Activated CD4-positive, alpha-beta memory T cell treated with anti-CD3 and anti-CD28 coated beads, Interleukin-2, amount 10 ng/mL, durations not matched to agents 7 days and 5 days (primary cell): ENCODE data around the gene SESN3. TPM values are rescaled to one million over a fixed set of nuclear protein-coding genes. Genes with fewer than 3 reads are reported as not detected.
"Not testable (repeated sequence)": the region's sequence is repeated elsewhere in the genome, so short reads cannot be mapped to it uniquely, and the experiment has no call there.

Source experiments
- CTCF ChIA-PET: fragments of 350-600 bp; sonication (Branson Sonifier 250); formaldehyde crosslinking; loops from one replicate; lab custom pipeline; 2021; ENCODE audit warnings: antibody characterized with exemption, inconsistent platforms; lab: Charles Lee
- POLR2A ChIA-PET: fragments of 350-600 bp; sonication (Branson Sonifier 250); formaldehyde crosslinking; loops from one replicate; lab custom pipeline; 2021; ENCODE audit warnings: antibody characterized with exemption; lab: Charles Lee
- DNase-seq: peaks from one replicate; pipeline ENCODE4 v3.0.0-alpha.2; 2020
- H3K27ac Mint-ChIP-seq: one replicate; pipeline ENCODE4 v1.8.0; 2021; ENCODE audit warnings: mild to moderate bottlenecking, mixed read lengths
- H3K27me3 Mint-ChIP-seq: one replicate; pipeline ENCODE4 v1.8.0; 2021; ENCODE audit warnings: mixed read lengths
- H3K36me3 Mint-ChIP-seq: one replicate; pipeline ENCODE4 v1.8.0; 2021; ENCODE audit warnings: low read depth, mixed read lengths
- H3K4me1 Mint-ChIP-seq: one replicate; pipeline ENCODE4 v1.8.0; 2021; ENCODE audit warnings: mixed read lengths
- H3K4me3 Mint-ChIP-seq: one replicate; pipeline ENCODE4 v1.8.0; 2021; ENCODE audit warnings: mild to moderate bottlenecking, mixed read lengths
- H3K9me3 Mint-ChIP-seq: one replicate; pipeline ENCODE4 v1.8.0; 2021; ENCODE audit warnings: mixed read lengths
- total RNA-seq, 2 experiments: library from RNA; stranded (reverse); gene quantifications; one replicate each; pipeline ENCODE4 v1.2.3, GENCODE V29; 2021

The SESN3 gene
- total RNA-seq, 2 experiments from 2014 or later = 23.2 to 24.6 TPM

DNA sequence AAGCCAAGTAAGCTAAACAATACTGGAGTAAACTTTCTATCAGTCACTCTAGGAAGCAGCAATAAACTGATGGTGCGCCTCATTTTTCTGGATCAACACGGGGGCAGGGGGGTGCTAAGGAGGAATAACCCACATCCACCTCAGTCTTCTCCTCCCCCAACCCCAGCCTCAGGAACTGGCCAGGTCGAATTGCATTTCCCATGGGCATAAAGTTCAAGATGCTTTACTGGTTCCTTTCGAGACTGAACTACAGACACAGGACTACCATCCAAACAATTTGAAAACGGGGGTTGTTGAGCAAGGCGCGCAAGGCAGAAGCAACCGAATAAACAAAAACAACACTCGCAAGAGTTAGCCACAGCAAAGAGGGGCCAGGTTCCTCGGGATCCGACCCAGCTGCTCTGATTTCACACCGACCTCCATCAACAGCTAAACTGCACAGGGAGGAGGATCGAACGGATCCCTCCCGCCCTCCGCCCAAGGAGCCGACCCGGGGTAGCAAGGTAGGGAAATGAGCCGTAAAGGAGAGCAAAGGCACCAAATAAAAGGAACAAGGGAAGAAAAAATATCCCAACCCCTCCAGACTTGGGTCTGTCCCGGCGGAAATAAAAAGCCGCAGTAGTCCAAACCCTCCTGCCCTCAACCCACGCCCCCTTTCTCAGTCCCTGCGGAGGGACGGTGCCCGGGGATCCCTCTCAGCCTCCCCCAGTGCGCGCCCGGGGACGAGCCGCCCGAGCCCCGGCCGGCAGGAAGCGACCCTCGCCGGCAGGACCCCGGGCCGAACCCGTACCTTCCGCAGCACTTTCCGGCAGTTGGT is 801 bp downstream of the SESN3 start:
- DNase-seq = peak; percentile 43
- Mint-ChIP-seq H3K4me1 (peaks cover 41% of the 10 kb centered on the region), H3K27me3 (peaks cover 12% of the 10 kb centered on the region), H3K27ac (peak overlapping the region; percentile 79), H3K4me3 (no peak overlapping the region), H3K9me3 (peaks cover 2% of the 10 kb centered on the region), H3K36me3 (peaks cover 3% of the 10 kb centered on the region)
- ChIA-PET CTCF (interaction anchor here (0.7 to 3.8 kb wide), 15 partner anchors 11 to 916 kb away, joined by 3 to 23 read pairs (median 6); partner anchors contain the start of genes CWC15, FAM76B, KDM4D and SRSF8), POLR2A (interaction anchor here (0.7 to 4.8 kb wide), 25 partner anchors 11 to 1159 kb away, joined by 3 to 75 read pairs (median 7); partner anchors contain the start of genes CCDC82, CEP57, CWC15 and ENDOD1)

DNA sequence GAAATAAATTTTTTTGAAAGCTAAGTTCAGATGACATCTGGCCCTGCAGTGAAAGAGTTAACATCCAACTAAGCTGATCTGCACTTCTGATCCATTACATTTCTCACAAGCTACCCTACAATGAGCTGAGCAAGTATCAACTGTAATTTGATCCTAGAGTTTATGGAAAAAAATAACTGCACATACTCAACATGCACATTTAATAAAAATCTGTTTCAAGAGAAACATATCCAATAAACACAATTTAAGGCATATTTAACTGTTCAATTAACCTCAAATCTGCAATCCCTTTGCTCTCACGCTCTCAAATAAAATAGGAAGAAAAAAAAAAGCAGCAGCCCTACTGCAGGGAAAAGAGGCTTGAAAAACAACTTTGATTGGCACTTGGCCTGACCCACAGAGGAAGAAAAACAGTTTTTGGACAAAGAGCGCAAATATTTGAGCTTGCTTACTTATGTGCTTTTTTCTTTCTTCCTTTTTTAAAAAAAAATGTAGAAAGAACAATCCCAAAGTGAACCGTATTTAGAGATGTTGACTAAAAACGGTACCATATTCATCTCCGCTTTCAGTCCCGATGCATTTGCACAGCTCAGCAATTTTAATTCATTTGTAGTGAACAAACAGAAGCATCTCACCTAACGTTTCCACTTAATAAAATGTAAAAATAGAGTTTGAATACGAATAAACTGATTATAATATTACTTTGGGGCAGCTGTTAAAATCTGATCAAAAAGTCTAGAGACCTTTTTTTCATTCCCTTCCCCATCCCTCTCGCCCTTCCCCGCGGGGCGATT is 1.6 kb downstream of the SESN3 start:
- ChIA-PET CTCF (interaction anchor here (0.7 to 3.8 kb wide), 10 partner anchors 10 to 917 kb away, joined by 3 to 23 read pairs (median 4); partner anchors contain the start of gene SRSF8), POLR2A (interaction anchor here (0.7 to 4.8 kb wide), 15 partner anchors 25 to 1160 kb away, joined by 3 to 75 read pairs (median 5); partner anchors contain the start of genes CCDC82, CEP57, CWC15 and FAM76B)
- Mint-ChIP-seq H3K4me3 (no peak overlapping the region), H3K9me3 (peaks cover 8% of the 10 kb centered on the region), H3K27me3 (peaks cover 10% of the 10 kb centered on the region), H3K27ac (peak overlapping the region; percentile 79), H3K4me1 (peaks cover 41% of the 10 kb centered on the region), H3K36me3 (peaks cover 7% of the 10 kb centered on the region)
- no peak for DNase-seq

DNA sequence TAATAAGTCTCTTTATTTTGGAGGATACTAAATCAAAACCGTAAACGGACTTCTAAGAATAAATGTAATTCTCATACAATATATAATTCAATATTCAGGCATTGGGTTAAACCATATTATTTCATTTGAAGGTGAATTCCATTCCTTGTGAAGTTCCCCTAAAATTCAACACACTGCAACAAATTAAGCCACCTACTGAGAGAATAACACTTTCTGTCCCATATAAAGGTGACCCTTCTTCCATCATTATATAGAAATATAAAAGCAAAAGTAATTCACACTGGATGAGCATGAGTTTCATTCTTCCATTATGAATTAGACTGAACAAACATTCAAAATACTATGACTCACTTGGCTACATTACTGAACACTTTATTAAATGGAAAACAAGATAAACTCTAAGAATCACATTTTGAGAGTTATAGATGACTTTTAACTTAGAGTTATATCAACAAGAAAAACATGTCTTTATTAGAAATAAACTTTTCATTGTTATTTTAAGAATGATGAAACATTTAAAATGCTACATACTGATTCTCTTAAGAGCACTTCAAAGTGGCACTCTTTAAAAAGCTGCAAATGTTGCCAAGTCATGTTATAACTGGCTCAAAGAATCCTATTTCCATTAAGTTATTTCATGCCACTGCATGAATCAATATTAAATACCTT is 2.8 kb downstream of the SESN3 start:
- CTCF ChIA-PET = interaction anchor here (2.4 kb wide), 1 partner anchor 477 kb away, joined by 8 read pairs; no protein-coding TSS in a partner anchor
- Mint-ChIP-seq H3K4me3 (no peak overlapping the region), H3K27ac (no peak overlapping the region), H3K9me3 (peaks cover 8% of the 10 kb centered on the region), H3K36me3 (peaks cover 11% of the 10 kb centered on the region), H3K4me1 (peaks cover 38% of the 10 kb centered on the region), H3K27me3 (peaks cover 7% of the 10 kb centered on the region)
- POLR2A ChIA-PET = interaction anchor here (2.0 to 4.8 kb wide), 3 partner anchors 75 to 562 kb away, joined by 15 to 55 read pairs (median 20); partner anchors contain the start of genes CEP57, FAM76B and SRSF8
- DNase-seq = no peak

DNA sequence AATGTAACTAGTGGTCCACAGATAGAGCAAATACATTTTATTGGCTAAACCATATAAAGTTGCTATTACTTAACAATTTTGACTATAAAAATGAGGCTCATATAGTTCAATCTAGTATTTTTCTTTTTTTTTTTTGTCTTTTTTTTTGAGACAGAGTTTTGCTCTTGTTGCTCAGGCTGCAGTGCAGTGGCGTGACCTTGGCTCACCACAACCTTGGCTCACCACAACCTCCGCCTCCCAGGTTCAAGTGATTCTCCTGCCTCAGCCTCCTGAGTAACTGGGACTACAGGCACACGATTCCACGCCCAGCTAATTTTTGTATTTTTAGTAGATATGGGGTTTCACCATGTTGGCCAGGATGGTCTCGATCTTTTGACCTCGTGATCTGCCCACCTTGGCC is 3.9 kb downstream of the SESN3 start:
- POLR2A ChIA-PET, CTCF ChIA-PET, H3K27ac Mint-ChIP-seq, H3K4me3 Mint-ChIP-seq, H3K27me3 Mint-ChIP-seq, H3K9me3 Mint-ChIP-seq: not testable (repeated sequence)
- Mint-ChIP-seq H3K36me3 (peaks cover 11% of the 10 kb centered on the region), H3K4me1 (peaks cover 30% of the 10 kb centered on the region)
- peak; percentile 40 for DNase-seq

DNA sequence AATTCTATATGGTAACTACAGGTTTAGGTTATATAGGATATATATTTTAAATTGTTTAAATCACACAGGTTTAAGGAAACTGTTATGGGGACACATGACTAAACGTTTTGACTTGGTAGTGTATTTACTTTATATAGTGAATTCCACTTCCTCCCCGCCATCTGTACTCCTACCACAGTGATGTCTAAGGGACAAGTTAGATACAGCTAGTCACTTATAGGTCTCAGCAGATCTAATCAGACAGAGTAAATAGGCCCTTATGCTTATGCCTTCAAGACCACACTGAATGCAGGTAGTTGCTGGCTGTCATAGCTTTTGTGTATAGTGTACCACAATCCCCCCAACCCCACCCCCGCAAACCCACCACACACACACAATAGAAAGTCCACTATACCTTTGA is 8.2 kb downstream of the SESN3 start:
- ChIA-PET POLR2A (no interaction called here), CTCF (no interaction called here)
- DNase-seq = no peak
- Mint-ChIP-seq H3K27ac (no peak overlapping the region), H3K4me3 (no peak overlapping the region), H3K4me1 (peaks cover 16% of the 10 kb centered on the region), H3K9me3 (peaks cover 8% of the 10 kb centered on the region), H3K27me3 (no peaks in the 10 kb centered on the region), H3K36me3 (peaks cover 11% of the 10 kb centered on the region)

DNA sequence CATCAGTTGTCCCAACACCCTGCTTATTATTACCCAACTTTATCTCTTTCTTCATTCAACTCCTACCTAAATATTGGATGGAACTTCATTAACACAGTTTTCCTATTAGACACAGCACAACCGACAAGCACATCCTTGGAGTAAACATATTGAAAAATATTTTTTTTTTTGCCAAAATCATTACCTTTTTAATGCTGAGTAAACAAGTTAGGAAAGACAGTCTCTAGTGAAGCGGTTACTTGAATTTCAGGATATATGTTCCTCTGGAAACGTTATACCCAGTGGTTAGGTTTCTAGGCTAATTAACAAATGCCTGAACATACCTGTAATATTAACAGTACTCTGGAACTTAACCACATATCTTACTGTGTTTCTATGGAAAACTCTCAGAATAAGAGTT is 11.4 kb downstream of the SESN3 start:
- Mint-ChIP-seq H3K4me3 (no peak overlapping the region), H3K4me1 (peaks cover 2% of the 10 kb centered on the region), H3K9me3 (peaks cover under 1% of the 10 kb centered on the region), H3K36me3 (peaks cover 3% of the 10 kb centered on the region), H3K27me3 (no peaks in the 10 kb centered on the region), H3K27ac (no peak overlapping the region)
- DNase-seq = no peak
- CTCF ChIA-PET = no interaction called here
- POLR2A ChIA-PET = no interaction called here

DNA sequence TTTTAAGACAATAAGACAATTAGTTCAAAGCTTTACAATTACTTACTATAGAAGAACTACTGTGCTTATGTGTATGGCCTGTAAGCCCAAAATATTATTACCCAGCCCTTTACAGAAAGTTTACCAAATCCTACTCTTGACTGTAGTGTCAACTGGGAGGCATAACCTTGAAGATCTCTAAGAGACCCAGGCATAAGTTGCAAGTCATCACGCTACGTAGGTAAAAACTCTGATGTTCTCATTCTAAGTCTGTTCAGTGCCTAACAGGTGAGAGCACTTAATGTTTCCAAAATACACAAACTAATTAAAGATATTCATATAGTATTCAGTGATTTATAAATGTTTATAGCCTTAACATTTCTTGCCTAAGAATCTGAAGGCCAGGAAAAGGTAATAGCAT is 12.9 kb downstream of the SESN3 start:
- CTCF ChIA-PET = interaction anchor here (1.5 kb wide), 1 partner anchor 64 kb away, joined by 3 read pairs; no protein-coding TSS in a partner anchor
- no peak for DNase-seq
- Mint-ChIP-seq H3K27me3 (no peaks in the 10 kb centered on the region), H3K4me3 (no peak overlapping the region), H3K36me3 (no peaks in the 10 kb centered on the region), H3K4me1 (peaks cover under 1% of the 10 kb centered on the region), H3K27ac (no peak overlapping the region), H3K9me3 (no peaks in the 10 kb centered on the region)
- POLR2A ChIA-PET = no interaction called here

DNA sequence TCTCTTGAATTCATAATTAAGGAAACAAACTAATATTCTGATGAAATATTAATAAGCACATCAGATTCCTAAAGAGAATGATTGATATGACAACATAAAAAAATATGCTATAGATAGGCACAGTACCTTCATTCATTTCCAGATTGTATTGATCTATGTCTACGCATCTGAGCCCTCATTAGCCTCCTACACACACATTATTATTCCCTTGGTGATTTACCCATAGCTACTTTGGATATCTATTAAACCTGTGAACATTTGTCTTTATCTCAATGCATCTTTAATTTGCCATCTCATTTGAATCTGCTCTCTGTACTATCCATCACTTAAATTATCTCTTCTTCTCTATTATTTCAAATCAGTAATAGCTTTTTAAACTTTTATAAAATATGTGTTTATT is 18.4 kb downstream of the SESN3 start:
- ChIA-PET POLR2A (interaction anchor here (2.2 kb wide), 1 partner anchor 20 kb away, joined by 7 read pairs; no protein-coding TSS in a partner anchor), CTCF (interaction anchor here (1.6 kb wide), 1 partner anchor 61 kb away, joined by 3 read pairs; no protein-coding TSS in a partner anchor)
- Mint-ChIP-seq H3K4me3 (no peak overlapping the region), H3K9me3 (peaks cover 3% of the 10 kb centered on the region), H3K4me1 (no peaks in the 10 kb centered on the region), H3K27me3 (no peaks in the 10 kb centered on the region), H3K36me3 (peaks cover 12% of the 10 kb centered on the region), H3K27ac (no peak overlapping the region)
- DNase-seq = no peak

DNA sequence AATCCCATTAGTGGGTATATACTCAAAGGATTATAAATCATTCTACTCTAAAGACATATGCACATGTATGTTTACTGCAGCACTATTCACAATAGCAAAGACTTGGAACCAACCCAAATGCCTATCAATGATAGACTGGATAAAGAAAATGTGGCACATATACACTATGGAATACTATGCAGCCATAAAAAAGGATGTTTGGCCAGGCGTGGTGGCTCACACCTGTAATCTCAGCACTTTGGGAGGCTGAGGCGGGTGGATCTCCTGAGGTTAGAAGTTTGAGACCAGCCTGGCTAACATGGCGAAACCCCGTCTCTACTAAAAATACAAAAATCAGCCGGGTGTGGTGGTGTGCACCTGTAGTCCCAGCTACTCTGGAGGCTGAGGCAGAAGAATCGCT is 21.5 kb downstream of the SESN3 start:
- H3K9me3 Mint-ChIP-seq, H3K4me3 Mint-ChIP-seq, CTCF ChIA-PET, POLR2A ChIA-PET, H3K4me1 Mint-ChIP-seq, DNase-seq, H3K27ac Mint-ChIP-seq, H3K27me3 Mint-ChIP-seq: not testable (repeated sequence)
- H3K36me3 Mint-ChIP-seq = peaks cover 12% of the 10 kb centered on the region

DNA sequence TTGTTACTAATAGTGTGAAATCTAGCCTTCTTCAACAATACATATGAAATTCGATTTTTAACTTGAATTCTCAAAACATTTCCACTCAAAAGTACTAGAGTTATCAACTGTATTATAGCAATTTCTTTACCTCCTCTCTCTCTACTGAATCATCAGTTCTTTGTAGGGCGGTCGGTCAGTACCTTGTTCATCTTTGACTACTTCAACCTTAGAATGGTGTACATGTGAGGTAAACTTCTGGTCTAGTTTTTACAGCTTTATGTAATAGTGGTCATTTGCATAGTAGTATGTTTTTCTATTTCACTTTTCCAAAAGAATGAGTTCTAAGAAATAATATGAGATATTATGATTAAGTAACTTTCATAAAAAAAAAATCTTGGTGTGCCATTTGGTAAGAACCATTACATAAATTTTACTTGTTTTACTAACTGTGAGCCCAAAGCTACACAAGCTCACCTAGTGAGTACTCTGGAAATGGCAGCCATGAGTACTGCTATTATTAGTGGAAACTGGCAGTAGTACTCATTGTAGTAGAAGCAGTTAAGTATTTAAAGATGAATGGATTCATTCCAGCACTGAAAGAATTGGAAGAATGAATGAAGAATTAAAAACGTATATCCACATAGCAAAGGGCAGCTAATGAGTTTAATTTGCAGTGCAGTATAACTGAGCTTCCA is 30.1 kb downstream of the SESN3 start:
- H3K36me3 Mint-ChIP-seq = no peaks in the 10 kb centered on the region
- H3K4me3 Mint-ChIP-seq = no peak overlapping the region
- ChIA-PET POLR2A (interaction anchor here (1.3 kb wide), 1 partner anchor 31 kb away, joined by 3 read pairs; no protein-coding TSS in a partner anchor), CTCF (interaction anchor here (1.1 kb wide), 1 partner anchor 31 kb away, joined by 3 read pairs; no protein-coding TSS in a partner anchor)
- H3K9me3 Mint-ChIP-seq = no peaks in the 10 kb centered on the region
- H3K4me1 Mint-ChIP-seq = no peaks in the 10 kb centered on the region
- H3K27me3 Mint-ChIP-seq = no peaks in the 10 kb centered on the region
- DNase-seq = no peak
- H3K27ac Mint-ChIP-seq = no peak overlapping the region

DNA sequence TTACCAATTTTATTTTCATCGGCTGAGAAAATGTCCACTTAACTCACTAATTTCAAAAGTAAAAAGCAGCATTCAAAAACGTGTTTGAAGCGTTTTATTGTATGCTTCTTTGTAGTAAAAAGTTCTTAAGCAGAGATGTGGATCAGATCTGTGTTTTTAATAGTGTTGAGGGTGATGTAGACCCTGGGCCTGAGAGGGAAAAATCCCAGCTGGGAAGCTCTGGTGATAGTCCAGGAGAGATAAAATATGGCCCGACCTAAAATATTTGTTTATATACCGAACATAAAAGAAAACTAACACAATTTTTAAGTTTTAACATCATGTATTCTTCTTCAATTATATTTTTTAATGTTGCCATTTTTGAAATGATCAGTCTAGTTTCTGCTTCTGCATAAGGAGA is 35.2 kb downstream of the SESN3 start:
- ChIA-PET CTCF (no interaction called here), POLR2A (no interaction called here)
- Mint-ChIP-seq H3K27ac (no peak overlapping the region), H3K36me3 (peaks cover 4% of the 10 kb centered on the region), H3K27me3 (no peaks in the 10 kb centered on the region), H3K9me3 (no peaks in the 10 kb centered on the region), H3K4me3 (no peak overlapping the region), H3K4me1 (no peaks in the 10 kb centered on the region)
- no peak for DNase-seq

DNA sequence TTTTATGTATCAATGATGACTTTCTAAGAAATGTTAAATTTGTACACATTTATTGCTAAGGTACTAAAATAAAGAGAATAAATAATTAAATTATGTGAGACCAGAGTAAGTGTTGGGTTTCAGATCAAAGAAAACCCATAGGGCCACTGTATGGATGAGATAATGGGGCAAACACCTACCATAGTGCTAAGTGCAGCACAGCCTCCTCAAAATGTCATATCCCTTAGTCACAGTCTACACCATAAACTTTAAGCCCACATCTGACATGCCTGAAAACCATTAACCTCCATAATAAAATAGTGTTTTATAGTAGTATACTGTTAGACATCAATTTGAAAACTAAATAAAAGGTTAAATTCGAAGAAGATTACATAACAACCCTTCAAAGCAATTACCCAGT is 37.5 kb downstream of the SESN3 start:
- H3K27ac Mint-ChIP-seq = no peak overlapping the region
- POLR2A ChIA-PET = no interaction called here

More for the DNA sequence above, 37.5 kb downstream of the SESN3 start:
- no peaks in the 10 kb centered on the region for H3K27me3 Mint-ChIP-seq
- CTCF ChIA-PET = no interaction called here
- no peaks in the 10 kb centered on the region for H3K9me3 Mint-ChIP-seq
- DNase-seq = no peak
- peaks cover 19% of the 10 kb centered on the region for H3K36me3 Mint-ChIP-seq
- H3K4me1 Mint-ChIP-seq = no peaks in the 10 kb centered on the region
- no peak overlapping the region for H3K4me3 Mint-ChIP-seq
